Measurements from ENCODE around the gene EML4.

DNA sequence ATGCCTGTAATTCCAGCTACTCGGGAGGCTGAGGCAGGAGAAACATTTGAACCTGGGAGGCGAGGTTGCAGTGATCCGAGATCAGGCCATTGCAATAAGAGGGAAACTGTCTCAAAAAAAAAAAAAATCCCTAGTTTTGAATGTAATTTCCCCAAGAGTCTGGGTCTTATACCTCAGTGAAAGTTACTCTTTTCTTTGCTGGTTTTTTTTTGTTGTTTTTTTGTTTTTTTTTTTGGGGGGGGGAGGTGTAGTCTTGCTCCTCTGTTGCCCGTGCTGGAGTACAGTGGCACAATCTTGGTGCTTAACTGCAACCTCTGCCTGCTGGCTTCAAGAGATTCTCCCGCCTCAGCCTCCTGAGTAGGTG, 22.8 kb downstream of the EML4 start:
- TF ChIP-seq, protein P1, sequence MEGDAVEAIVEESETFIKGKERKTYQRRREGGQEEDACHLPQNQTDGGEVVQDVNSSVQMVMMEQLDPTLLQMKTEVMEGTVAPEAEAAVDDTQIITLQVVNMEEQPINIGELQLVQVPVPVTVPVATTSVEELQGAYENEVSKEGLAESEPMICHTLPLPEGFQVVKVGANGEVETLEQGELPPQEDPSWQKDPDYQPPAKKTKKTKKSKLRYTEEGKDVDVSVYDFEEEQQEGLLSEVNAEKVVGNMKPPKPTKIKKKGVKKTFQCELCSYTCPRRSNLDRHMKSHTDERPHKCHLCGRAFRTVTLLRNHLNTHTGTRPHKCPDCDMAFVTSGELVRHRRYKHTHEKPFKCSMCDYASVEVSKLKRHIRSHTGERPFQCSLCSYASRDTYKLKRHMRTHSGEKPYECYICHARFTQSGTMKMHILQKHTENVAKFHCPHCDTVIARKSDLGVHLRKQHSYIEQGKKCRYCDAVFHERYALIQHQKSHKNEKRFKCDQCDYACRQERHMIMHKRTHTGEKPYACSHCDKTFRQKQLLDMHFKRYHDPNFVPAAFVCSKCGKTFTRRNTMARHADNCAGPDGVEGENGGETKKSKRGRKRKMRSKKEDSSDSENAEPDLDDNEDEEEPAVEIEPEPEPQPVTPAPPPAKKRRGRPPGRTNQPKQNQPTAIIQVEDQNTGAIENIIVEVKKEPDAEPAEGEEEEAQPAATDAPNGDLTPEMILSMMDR (conservative IDR thresholded peaks at IDR 0.05; ENCODE audit: low read length) = no peak
- no peak for TF ChIP-seq EZH2phosphoT487 (IDR thresholded peaks at IDR 0.05; ENCODE audit: borderline replicate concordance, low read depth, low read length)
